HEK293 (cell line): ENCODE measurements around the gene ROS1.

Source experiments
- CTCF ChIP-seq: fragments of 450-650 bp; formaldehyde crosslinking; IDR thresholded peaks from 2 replicates; pipeline ENCODE4 v1.5.1; 2016; ENCODE audit warnings: missing biosample characterization, missing genetic modification characterization
- PRDM4 ChIP-seq: fragments of 450-650 bp; formaldehyde crosslinking; IDR thresholded peaks from 2 replicates; pipeline ENCODE4 v1.5.1; 2017; ENCODE audit warnings: missing biosample characterization, missing genetic modification characterization
- YY1 ChIP-seq: fragments of 450-650 bp; formaldehyde crosslinking; IDR thresholded peaks from 2 replicates; pipeline ENCODE4 v1.5.1; 2018; ENCODE audit warnings: missing biosample characterization, missing genetic modification characterization
- ZNF140 ChIP-seq: fragments of 450-650 bp; formaldehyde crosslinking; IDR thresholded peaks from 2 replicates; pipeline ENCODE4 v1.5.1; 2016; ENCODE audit warnings: missing biosample characterization, missing genetic modification characterization
- ZNF221 ChIP-seq: fragments of 450-650 bp; formaldehyde crosslinking; IDR thresholded peaks from 2 replicates; pipeline ENCODE4 v1.5.1; 2017; ENCODE audit warnings: missing biosample characterization, missing genetic modification characterization, borderline replicate concordance
- ZNF311 ChIP-seq: fragments of 450-650 bp; formaldehyde crosslinking; IDR thresholded peaks from 2 replicates; pipeline ENCODE4 v1.5.1; 2017; ENCODE audit warnings: missing biosample characterization, missing genetic modification characterization, borderline replicate concordance
- ZNF449 ChIP-seq: fragments of 450-650 bp; formaldehyde crosslinking; IDR thresholded peaks from 2 replicates; pipeline ENCODE4 v1.5.1; 2017; ENCODE audit warnings: missing biosample characterization, mild to moderate bottlenecking, missing genetic modification characterization, moderate library complexity
- ZNF677 ChIP-seq: fragments of 450-650 bp; IDR thresholded peaks from 2 replicates; pipeline ENCODE4 v1.5.0; 2018; ENCODE audit warnings: missing biosample characterization, mild to moderate bottlenecking, missing genetic modification characterization, moderate library complexity
- ZNF830 ChIP-seq: fragments of 450-650 bp; IDR thresholded peaks from 2 replicates; pipeline ENCODE4 v1.5.0; 2018; ENCODE audit warnings: missing biosample characterization, missing genetic modification characterization, low read depth, mild to moderate bottlenecking, moderate library complexity
- ZSCAN18 ChIP-seq: fragments of 450-650 bp; formaldehyde crosslinking; IDR thresholded peaks from 2 replicates; pipeline ENCODE4 v1.5.1; 2016; ENCODE audit warnings: missing biosample characterization, missing genetic modification characterization

GRCh38 chr6:117288083-117288715, 137.5 kb downstream of the ROS1 start:
- TF ChIP-seq PRDM4 (no peak), ZNF830 (tag by site-specific recombination) (no peak), ZNF449 (tag by site-specific recombination) (no peak), CTCF (tag by site-specific recombination) (no peak), YY1 (no peak), ZNF677 (tag by site-specific recombination) (no peak), ZNF311 (tag by site-specific recombination) (no peak), ZSCAN18 (tag by site-specific recombination) (no peak), ZNF221 (no peak), ZNF140 (tag by site-specific recombination) (no peak)
